ENCODE measurements around the gene PTBP1.
"Not testable (repeated sequence)": the region's sequence is repeated elsewhere in the genome, so short reads cannot be mapped to it uniquely, and the experiment has no call there.

Gene PTBP1

GRCh38 chr19:810077-810855 is 13.0 kb downstream of the PTBP1 start:
- no peak for DNase-seq (ENCODE audit: low read depth in 2 of 2)

DNA sequence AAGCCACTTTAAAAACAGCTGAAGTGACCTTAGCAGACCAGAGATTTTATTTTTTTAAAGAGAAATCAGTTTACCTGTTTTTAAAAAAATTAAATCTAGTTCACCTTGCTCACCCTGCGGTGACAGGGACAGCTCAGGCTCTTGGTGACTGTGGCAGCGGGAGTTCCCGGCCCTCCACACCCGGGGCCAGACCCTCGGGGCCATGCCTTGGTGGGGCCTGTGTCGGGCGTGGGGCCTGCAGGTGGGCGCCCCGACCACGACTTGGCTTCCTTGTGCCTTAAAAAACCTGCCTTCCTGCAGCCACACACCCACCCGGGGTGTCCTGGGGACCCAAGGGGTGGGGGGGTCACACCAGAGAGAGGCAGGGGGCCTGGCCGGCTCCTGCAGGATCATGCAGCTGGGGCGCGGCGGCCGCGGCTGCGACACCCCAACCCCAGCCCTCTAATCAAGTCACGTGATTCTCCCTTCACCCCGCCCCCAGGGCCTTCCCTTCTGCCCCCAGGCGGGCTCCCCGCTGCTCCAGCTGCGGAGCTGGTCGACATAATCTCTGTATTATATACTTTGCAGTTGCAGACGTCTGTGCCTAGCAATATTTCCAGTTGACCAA is 13.7 kb downstream of the PTBP1 start:
- no peak for DNase-seq (ENCODE audit: low read depth in 2 of 2)

- DNase-seq (ENCODE audit: low read depth in 2 of 2) = no peak
Measured at GRCh38 chr19:811506-812048, 14.3 kb downstream of the PTBP1 start.

GRCh38 chr19:812049-812746 is 14.9 kb downstream of the PTBP1 start:
- DNase-seq (ENCODE audit: low read depth in 2 of 2) = no peak

DNA sequence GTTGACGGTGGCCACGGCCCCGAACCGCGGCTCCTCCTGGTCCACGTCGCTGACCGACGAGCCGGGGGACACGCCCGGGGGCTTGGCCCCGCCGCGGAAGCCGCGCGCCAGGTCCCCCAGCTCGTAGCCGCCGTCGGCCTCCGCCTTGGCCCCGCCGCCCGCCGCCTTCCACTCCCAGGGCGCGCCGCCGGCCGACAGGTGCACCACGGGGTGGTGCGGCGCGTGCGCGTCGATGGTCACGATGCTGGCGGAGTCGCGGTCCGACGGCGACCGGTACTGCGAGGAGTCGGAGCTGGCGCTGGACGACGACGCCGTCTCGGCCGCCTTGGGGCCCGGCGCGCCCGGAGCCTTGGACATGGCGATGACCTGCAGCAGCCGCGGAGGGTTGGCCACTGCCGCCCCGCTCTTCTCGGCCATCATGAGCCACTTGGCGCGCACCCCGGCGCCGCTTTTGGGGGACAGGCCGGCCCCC is 15.5 kb downstream of the PTBP1 start:
- DNase-seq (ENCODE audit: low read depth in 2 of 2) = no peak

GRCh38 chr19:813219-814151 is 16.2 kb downstream of the PTBP1 start:
- DNase-seq (ENCODE audit: low read depth in 2 of 2) = no peak

DNA sequence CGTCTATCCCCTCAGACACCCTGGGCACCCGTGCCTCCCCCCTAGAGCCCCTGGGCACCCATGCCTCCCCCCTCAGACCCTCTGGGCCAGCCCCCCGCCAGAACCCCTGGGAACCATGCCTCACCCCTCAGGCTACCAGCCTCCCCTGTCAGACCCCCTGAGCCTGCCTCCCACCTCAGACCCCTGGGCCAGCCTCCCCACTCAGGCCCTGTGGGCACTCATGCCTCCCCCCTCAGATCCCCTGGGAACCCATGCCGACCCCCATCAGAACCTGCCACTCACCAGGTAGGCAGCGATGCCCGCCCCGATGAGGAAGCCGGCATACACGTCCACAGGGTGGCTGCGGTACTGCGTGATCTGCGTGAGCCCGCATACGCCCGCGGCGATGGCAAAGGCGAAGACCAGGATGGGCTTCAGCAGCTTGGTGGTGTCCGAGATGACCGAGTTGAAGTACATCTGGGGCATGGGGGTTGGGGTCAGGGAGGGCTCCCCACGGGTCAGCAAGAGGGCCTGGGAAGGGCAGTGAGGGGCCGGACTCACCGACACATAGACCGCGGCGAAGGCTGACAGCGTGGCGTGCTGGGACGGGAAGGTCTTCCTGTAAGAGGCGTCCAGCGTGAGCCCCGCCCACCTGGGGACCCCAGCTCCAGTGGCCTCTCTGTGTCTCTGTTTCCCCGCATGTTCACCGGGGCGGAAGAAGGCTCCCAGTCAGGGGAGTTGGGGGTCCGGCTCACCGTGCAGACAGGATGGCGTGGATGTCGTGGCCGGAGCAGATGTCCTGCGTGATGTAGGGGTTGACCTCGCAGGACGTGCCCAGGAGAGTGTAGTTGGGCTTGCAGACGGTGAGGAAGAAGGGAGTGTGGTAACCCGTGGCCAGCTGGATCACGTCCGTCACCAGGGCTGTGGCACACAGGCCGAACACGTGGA is 17.2 kb downstream of the PTBP1 start:
- no peak for DNase-seq (ENCODE audit: low read depth in 2 of 2)

DNA sequence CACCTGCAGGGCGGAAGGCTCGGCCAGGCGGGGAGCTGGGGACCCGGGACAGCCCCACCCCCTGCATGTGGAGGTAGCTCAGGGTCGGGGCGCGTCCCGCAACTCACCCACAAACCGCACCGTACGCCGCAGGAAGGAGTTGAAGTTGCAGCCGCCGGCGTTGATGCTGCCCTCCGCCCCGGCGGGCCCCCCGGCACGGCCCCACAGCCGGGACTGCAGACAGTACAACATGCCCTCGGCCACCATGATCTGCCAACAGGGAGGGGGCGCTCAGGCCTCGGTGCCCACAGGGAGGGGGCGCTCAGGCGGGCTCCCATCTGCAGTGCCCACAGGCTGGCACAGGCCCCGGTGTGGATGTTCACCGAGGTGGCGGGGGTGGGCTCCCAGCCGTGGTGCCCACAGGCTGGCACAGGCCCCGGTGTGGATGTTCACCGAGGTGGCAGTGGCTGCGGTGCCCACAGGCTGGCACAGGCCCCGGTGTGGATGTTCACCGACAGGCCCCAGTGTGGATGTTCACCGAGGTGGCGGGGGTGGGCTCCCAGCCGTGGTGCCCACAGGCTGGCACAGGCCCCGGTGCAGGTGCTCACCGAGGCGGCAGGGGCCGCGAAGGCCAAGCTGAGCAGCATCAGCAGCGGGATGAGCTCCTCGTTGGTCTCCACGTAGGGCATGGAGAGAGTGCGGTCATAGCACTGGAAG is 18.0 kb downstream of the PTBP1 start:
- no peak for DNase-seq (ENCODE audit: low read depth in 2 of 2)

DNA sequence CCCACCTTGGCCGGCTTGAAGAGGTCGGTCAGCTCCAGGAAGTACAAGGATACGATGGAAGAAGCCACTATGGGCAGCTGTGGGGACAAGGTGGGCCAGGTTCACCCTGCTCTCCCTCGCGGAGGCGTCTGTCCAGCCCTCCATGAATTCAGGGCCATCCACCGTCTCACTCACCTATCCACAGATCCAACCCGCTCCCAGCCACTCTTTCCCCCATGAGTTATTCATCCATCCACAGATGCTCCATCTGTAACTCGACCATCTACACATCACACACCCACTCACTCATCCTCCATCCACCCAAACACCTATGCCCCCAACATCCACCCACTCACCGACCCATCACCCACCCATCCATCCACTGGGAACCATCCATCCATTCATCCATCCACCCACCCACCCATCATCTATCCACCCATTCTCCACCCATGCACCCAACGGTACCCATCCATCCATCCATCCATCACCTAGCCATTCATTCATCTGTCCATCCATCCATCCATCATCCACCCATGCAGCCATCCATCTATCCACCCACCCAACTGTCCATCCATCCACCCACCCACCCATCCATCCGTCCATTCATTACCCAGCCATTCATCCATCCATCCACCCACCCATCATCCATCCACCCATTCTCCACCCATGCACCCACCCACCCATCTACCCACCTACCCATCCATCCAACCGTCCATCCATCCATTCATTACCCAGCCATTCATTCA is 18.7 kb downstream of the PTBP1 start:
- no peak for DNase-seq (ENCODE audit: low read depth in 2 of 2)

GRCh38 chr19:816500-816857 is 19.2 kb downstream of the PTBP1 start:
- DNase-seq (ENCODE audit: low read depth in 2 of 2) = no peak

- not testable (repeated sequence) for DNase-seq (ENCODE audit: low read depth in 2 of 2)
Measured at GRCh38 chr19:820212-820611, 23.0 kb downstream of the PTBP1 start.

DNA sequence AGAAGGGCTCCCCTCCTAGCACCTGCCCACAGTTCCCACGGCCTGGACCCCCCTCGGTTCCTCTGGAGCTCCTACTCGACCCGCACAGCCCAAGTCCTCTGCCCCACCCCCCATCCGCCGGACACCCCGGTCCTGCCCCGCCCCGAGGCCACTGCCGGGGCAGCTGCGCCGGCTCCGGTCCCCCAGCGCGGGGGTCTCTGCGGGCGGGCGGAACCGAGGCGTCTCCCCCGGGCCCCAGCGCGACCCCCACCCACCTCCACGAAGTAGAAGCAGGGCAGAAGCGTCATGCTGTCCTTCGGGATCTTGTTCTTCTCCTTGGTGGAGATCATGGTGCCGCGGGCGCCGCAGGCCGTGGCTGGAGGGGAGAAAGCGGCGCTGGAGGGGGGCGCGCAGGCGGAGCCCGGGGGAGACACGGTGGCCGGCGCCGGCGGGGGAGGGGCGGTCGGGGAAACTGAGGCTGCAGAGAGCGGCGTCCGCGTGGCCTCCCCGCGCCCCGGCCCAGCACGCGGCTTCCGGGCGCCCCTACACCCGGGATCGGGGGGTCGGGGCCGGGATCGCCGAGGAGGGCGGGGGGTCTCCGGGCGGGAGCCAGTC is 24.1 kb downstream of the PTBP1 start:
- DNase-seq (ENCODE audit: low read depth in 2 of 2) = no peak

GRCh38 chr19:821825-822503 is 24.7 kb downstream of the PTBP1 start, which contains the start of gene PLPPR3:
Gene PLPPR3, minus strand, starts transcription at chr19:821955. Its CDS starts 396 bp downstream, at chr19:821559.
- no peak for DNase-seq (ENCODE audit: low read depth in 2 of 2)

DNA sequence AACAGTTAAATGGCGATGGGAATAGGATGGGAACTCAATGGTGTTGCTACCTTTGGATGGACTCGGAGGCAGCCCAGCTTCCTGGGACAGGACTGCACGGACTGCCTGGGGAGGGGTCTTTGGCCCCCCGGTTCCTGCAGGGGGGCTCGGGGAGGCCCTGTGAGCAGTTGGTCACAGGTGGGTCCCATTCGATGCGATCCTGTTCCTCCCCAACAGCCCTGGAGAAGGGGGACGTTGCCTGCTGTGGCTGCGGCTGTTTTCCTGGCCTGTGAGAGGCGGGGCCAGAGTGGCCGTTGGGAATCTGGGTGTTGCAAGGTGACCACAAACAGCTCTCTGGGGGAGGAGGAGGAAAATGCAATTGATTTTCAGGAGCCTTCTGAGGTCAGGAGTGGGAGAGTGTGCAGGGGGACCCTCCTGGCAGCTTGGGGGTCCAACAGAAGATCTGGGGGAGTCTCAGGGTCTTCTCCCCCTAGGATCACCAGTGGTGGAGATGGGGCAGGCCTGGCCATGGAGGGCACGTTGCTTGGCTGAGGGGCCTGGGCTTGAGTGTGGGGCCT is 26.4 kb downstream of the PTBP1 start:
- no peak for DNase-seq (ENCODE audit: low read depth in 2 of 2)

DNA sequence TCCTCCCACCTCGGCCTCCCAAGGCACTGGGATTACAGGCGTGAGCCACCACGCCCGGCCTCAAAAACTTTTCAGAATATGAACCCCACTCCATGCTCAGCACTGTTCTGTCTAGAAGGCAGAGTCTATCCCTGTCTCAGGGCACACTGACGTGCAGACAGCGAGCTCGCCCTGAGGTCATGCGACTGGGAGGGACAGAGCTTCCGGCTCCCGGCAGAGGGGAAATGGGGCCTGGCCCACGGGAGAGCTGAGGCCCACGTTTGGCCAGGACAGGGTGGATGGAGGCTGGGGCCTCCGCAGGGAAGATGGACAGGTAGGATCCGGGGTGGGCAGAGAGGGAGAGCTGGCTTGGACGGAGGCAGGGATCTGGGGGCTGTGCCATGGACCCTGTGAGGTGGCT is 27.6 kb downstream of the PTBP1 start:
- no peak for DNase-seq (ENCODE audit: low read depth in 2 of 2)

DNA sequence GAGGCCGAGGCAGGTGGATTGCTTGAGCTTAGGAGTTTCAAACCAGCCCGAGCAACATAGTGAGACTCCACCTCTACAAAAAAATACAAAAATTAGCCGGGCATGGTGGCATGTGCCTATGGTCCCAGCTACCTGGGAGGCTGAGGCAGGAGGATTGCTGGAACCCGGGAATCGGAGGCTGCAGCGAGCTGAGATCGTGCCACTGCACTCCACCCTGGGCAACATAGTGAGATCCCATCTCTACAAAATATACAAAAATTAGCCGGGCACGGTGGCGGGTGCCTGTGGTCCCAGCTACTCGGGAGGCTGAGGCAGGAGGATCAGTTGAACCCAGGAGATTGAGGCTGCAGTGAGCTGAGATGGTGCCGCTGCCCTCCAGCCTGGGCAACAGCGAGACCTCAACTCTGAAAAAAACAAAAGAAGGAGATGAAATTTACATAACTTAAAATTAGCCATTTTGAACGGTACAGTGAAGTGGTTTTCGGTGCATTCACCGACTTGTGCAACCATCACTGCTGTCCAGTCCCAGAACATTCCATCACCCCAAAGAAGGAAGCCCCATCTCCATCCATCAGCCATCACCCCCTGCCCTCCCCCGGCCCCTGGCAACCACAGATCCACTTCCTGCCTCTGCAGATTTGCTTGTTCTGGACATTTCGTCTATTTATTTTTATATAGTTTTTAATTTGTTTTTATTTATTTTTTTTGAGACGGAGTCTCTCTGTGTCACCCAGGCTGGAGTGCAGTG is 28.8 kb downstream of the PTBP1 start:
- DNase-seq (ENCODE audit: low read depth in 2 of 2) = no peak

DNA sequence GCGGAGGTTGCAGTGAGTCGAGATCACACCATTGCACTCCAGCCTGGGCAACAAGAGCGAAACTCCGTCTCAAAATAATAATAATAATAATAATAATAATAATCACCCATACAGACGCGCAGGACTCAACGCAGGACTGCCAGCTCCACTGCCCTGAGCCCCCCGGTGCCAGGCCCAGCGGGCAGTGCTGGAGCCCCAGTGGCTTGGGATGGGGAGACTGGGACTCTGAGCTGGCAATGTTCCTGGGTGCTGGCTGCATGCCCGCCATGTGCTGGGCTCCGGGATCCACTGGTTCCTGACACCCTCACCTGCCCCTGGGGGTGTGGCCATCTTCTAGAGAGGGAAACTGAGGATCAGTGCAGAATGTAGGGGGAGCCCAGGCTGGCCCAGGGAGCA is 30.1 kb downstream of the PTBP1 start:
- DNase-seq (ENCODE audit: low read depth in 2 of 2) = no peak

Data from stimulated activated CD8-positive, alpha-beta memory T cell treated with anti-CD3 and anti-CD28 coated beads, Interleukin-15, amount 100 ng/mL, for 4 hours (primary cell).